H9 (cell line): ENCODE results near the gene GRAMD1C. TPM values are rescaled to one million over a fixed set of nuclear protein-coding genes. Genes with fewer than 3 reads are reported as not detected.

Experiments
- DNase-seq: peaks from one replicate; pipeline ENCODE4 v3.0.0-alpha.2; 2017
- H2AFZ ChIP-seq: one replicate; pipeline ENCODE4 v1.6.1; 2013; ENCODE audit warnings: mild to moderate bottlenecking, low read length, control low read depth, moderate library complexity
- H2AK5ac ChIP-seq: 2 replicates; pipeline ENCODE4 v1.6.1; 2013; ENCODE audit warnings: low read length, control low read depth, mixed read lengths; ENCODE audit not compliant: insufficient read length
- H2BK120ac ChIP-seq: one replicate; pipeline ENCODE4 v1.6.1; 2013; ENCODE audit warnings: low read depth, mild to moderate bottlenecking, low read length, control low read depth, inconsistent platforms; ENCODE audit not compliant: poor library complexity, severe bottlenecking
- H2BK12ac ChIP-seq: 2 replicates; pipeline ENCODE4 v1.6.1; 2013; ENCODE audit warnings: low read length, control low read depth, mixed read lengths, low read depth; ENCODE audit not compliant: insufficient read length
- H2BK15ac ChIP-seq: 2 replicates; pipeline ENCODE4 v1.6.1; 2013; ENCODE audit warnings: low read depth, low read length, control low read depth
- H2BK20ac ChIP-seq: one replicate; pipeline ENCODE4 v1.6.1; 2013; ENCODE audit warnings: low read depth, mild to moderate bottlenecking, low read length, control low read depth, inconsistent platforms; ENCODE audit not compliant: poor library complexity, severe bottlenecking
- H2BK5ac ChIP-seq: 2 replicates; pipeline ENCODE4 v1.6.1; 2013; ENCODE audit warnings: low read length, control low read depth, mixed read lengths; ENCODE audit not compliant: insufficient read length
- H3K14ac ChIP-seq: 2 replicates; pipeline ENCODE4 v1.6.1; 2013; ENCODE audit warnings: low read length, control low read depth; ENCODE audit not compliant: insufficient read depth
- H3K18ac ChIP-seq: 2 replicates; pipeline ENCODE4 v1.6.1; 2013; ENCODE audit warnings: low read depth, mild to moderate bottlenecking, mixed read lengths, low read length, control low read depth; ENCODE audit not compliant: insufficient read length
- H3K23ac ChIP-seq: 2 replicates; pipeline ENCODE4 v1.6.1; 2013; ENCODE audit warnings: low read length, control low read depth, mixed read lengths, low read depth; ENCODE audit not compliant: insufficient read length
- H3K23me2 ChIP-seq: 2 replicates; pipeline ENCODE4 v1.6.1; 2013; ENCODE audit warnings: low read depth, mild to moderate bottlenecking, mixed read lengths, low read length, control low read depth; ENCODE audit not compliant: insufficient read length, poor library complexity, severe bottlenecking
- H3K27ac ChIP-seq: 2 replicates; pipeline ENCODE4 v1.5.1; 2013; ENCODE audit warnings: low read length, control low read depth, mixed read lengths, low read depth; ENCODE audit not compliant: insufficient read length
- H3K27me3 ChIP-seq: 2 replicates; pipeline ENCODE4 v1.6.1; 2013; ENCODE audit warnings: low read length, control low read depth, inconsistent platforms; ENCODE audit not compliant: insufficient read depth
- H3K4ac ChIP-seq: 2 replicates; pipeline ENCODE4 v1.6.1; 2013; ENCODE audit warnings: low read depth, mild to moderate bottlenecking, control low read depth, inconsistent platforms, low read length, moderate library complexity
- H3K4me1 ChIP-seq: 2 replicates; pipeline ENCODE4 v1.6.1; 2013; ENCODE audit warnings: low read length, control low read depth, inconsistent platforms; ENCODE audit not compliant: insufficient read depth
- H3K4me2 ChIP-seq: 2 replicates; pipeline ENCODE4 v1.6.1; 2013; ENCODE audit warnings: low read length, control low read depth, mixed read lengths; ENCODE audit not compliant: insufficient read length, insufficient read depth
- H3K56ac ChIP-seq: 2 replicates; pipeline ENCODE4 v1.6.1; 2013; ENCODE audit warnings: low read depth, mild to moderate bottlenecking, mixed read lengths, low read length, control low read depth; ENCODE audit not compliant: insufficient read length
- H3K79me1 ChIP-seq: 2 replicates; pipeline ENCODE4 v1.6.1; 2013; ENCODE audit warnings: low read depth, mild to moderate bottlenecking, moderate library complexity, low read length, control low read depth, inconsistent platforms; ENCODE audit not compliant: insufficient read depth, poor library complexity, severe bottlenecking
- H3K79me2 ChIP-seq: 2 replicates; pipeline ENCODE4 v1.6.1; 2013; ENCODE audit warnings: low read length, control low read depth, inconsistent platforms; ENCODE audit not compliant: insufficient read depth
- H3K9ac ChIP-seq: 2 replicates; pipeline ENCODE4 v1.6.1; 2013; ENCODE audit warnings: low read length, control low read depth, mixed read lengths; ENCODE audit not compliant: insufficient read length; ENCODE audit errors: extremely low read depth
- H3K9me3 ChIP-seq: one replicate; pipeline ENCODE4 v1.6.1; 2013; ENCODE audit warnings: low read depth, low read length, inconsistent platforms; ENCODE audit not compliant: control insufficient read depth
- H3T11ph ChIP-seq: one replicate; pipeline ENCODE4 v1.6.1; 2013; ENCODE audit warnings: mild to moderate bottlenecking, low read length, control low read depth, inconsistent platforms
- H4K20me1 ChIP-seq: one replicate; pipeline ENCODE4 v1.6.1; 2013; ENCODE audit not compliant: control insufficient read depth, insufficient read length, insufficient read depth
- H4K5ac ChIP-seq: 2 replicates; pipeline ENCODE4 v1.6.1; 2013; ENCODE audit warnings: low read depth, mild to moderate bottlenecking, mixed read lengths, low read length, control low read depth; ENCODE audit not compliant: insufficient read length
- H4K8ac ChIP-seq: replicated peaks from 2 replicates; pipeline ENCODE4 v1.6.1; 2013; ENCODE audit warnings: low read length, control low read depth, mixed read lengths, low read depth; ENCODE audit not compliant: insufficient read length
- H4K91ac ChIP-seq: 2 replicates; pipeline ENCODE4 v1.6.1; 2013; ENCODE audit warnings: low read depth, mild to moderate bottlenecking, moderate library complexity, mixed read lengths, low read length, control low read depth; ENCODE audit not compliant: insufficient read length
- H3K27ac Mint-ChIP-seq, 3 experiments: 2 replicates in 2 of 3; 3 replicates in 1 of 3; pipeline ENCODE4 v1.8.0; 2020 to 2021; ENCODE audit warnings: mixed read lengths in 3 of 3, mild to moderate bottlenecking in 1 of 3, moderate library complexity in 1 of 3
- H3K27me3 Mint-ChIP-seq: 2 replicates; pipeline ENCODE4 v1.8.0; 2021; ENCODE audit warnings: low read depth, mild to moderate bottlenecking, moderate library complexity, mixed read lengths
- H3K36me3 Mint-ChIP-seq, 3 experiments: 2 replicates in 2 of 3; 3 replicates in 1 of 3; pipeline ENCODE4 v1.8.0; 2020 to 2021; ENCODE audit warnings: low read depth in 3 of 3, mixed read lengths in 3 of 3; ENCODE audit not compliant: insufficient read depth in 1 of 3
- H3K4me1 Mint-ChIP-seq, 2 experiments: 2 replicates each; pipeline ENCODE4 v1.8.0; 2020; ENCODE audit warnings: mixed read lengths in 2 of 2
- H3K4me3 Mint-ChIP-seq, 2 experiments: 2 replicates in 1 of 2; 3 replicates in 1 of 2; pipeline ENCODE4 v1.8.0; 2020 to 2021; ENCODE audit warnings: mild to moderate bottlenecking in 2 of 2, mixed read lengths in 2 of 2, moderate library complexity in 1 of 2
- H3K9me3 Mint-ChIP-seq, 2 experiments: 2 replicates in 1 of 2; 3 replicates in 1 of 2; pipeline ENCODE4 v1.8.0; 2020; ENCODE audit warnings: mild to moderate bottlenecking in 2 of 2, mixed read lengths in 2 of 2, moderate library complexity in 1 of 2
- CTCF ChIP-seq: fragments of 200-600 bp; sonication (generic); conservative IDR thresholded peaks from 3 replicates; pipeline ENCODE4 v1.8.0; 2021; ENCODE audit warnings: antibody characterized with exemption, mild to moderate bottlenecking
- total RNA-seq: library from RNA; stranded (reverse); gene quantifications from 2 replicates; pipeline ENCODE4 v1.2.1, GENCODE V29; 2021

Gene GRAMD1C
- total RNA-seq, 1 experiment from 2014 or later = 1.8 TPM

- H2BK15ac ChIP-seq = no peak overlapping the region
- H2BK5ac ChIP-seq = no peak overlapping the region
- H3K27ac ChIP-seq = no peak overlapping the region
- Mint-ChIP-seq H3K9me3 (no peaks in the 10 kb centered on the region), H3K4me3 (no peak overlapping the region), H3K4me1 (peaks cover 8 to 10% of the 10 kb centered on the region in 2 experiments), H3K36me3 (peaks cover 0 to 36% (median 14%) of the 10 kb centered on the region in 3 experiments; a peak in 4 of 7 replicates), H3K27me3 (peaks cover 11% of the 10 kb centered on the region), H3K27ac (no peak overlapping the region)
- H3K14ac ChIP-seq = no peak overlapping the region
- no peak overlapping the region for H2BK20ac ChIP-seq
- H3K18ac ChIP-seq = no peak overlapping the region
- H3K4me2 ChIP-seq = no peak overlapping the region
- TF ChIP-seq CTCF = no peak
- H3K79me1 ChIP-seq = no peaks in the 10 kb centered on the region
- H3K23ac ChIP-seq = no peak overlapping the region
- no peak overlapping the region for H4K91ac ChIP-seq
- H3K4me1 ChIP-seq = 0 out of 2 replicates have a peak, but pooled peaks cover 4% of the 10 kb centered on the region
- H4K20me1 ChIP-seq = no peaks in the 10 kb centered on the region
- H3K27me3 ChIP-seq = no peaks in the 10 kb centered on the region; the same call in 1 of the 2 replicates
- H4K5ac ChIP-seq = no peak overlapping the region
- no peak overlapping the region for H3K4ac ChIP-seq
- no peak overlapping the region for H2AK5ac ChIP-seq
- peaks cover 6% of the 10 kb centered on the region for H3K23me2 ChIP-seq
- no peak overlapping the region for H2BK120ac ChIP-seq
- H4K8ac ChIP-seq = no peak overlapping the region
- H3T11ph ChIP-seq = no peak overlapping the region
- H3K9me3 ChIP-seq = no peaks in the 10 kb centered on the region
- no peak overlapping the region for H2BK12ac ChIP-seq
- H3K9ac ChIP-seq = no peak overlapping the region
- no peak overlapping the region for H2AFZ ChIP-seq
- H3K56ac ChIP-seq = no peak overlapping the region
- H3K79me2 ChIP-seq = no peaks in the 10 kb centered on the region
- no peak for DNase-seq
Measured at GRCh38 chr3:113952921-113953320, 114.3 kb downstream of the GRAMD1C start.
